Right lobe of liver (tissue), 6 donors: ENCODE measurements around the gene FRY. TPM values are rescaled to one million over a fixed set of nuclear protein-coding genes. Genes with fewer than 3 reads are reported as not detected.
"Not testable (repeated sequence)": the region's sequence is repeated elsewhere in the genome, so short reads cannot be mapped to it uniquely, and the experiment has no call there.

Source experiments
- ATAC-seq, 4 donors: fragments of 200-7000 bp; cut with Tn5 transposase; one replicate each; pipeline ENCODE4 v1.9.1; 2020; ENCODE audit warnings: mild to moderate bottlenecking in 4 of 4, moderate library complexity in 4 of 4
- DNase-seq, 3 donors: peaks; one replicate each; pipeline ENCODE4 v3.0.0-alpha.2; 2020
- H3K27ac ChIP-seq, 3 donors: fragments of 200-600 bp; one replicate each; pipeline ENCODE4 v1.8.0; 2022
- H3K27me3 ChIP-seq, 2 donors: fragments of 200-600 bp; one replicate each; pipeline ENCODE4 v1.8.0; 2022
- H3K36me3 ChIP-seq, 4 donors: fragments of 200-600 bp; sonication (generic) in 1 of 4; one replicate each; pipeline versions ENCODE4 v1.5.1 to v1.8.0; 2017 to 2022; ENCODE audit warnings: control low read depth in 1 of 4
- H3K4me1 ChIP-seq, 4 donors: fragments of 200-600 bp; sonication (generic) in 1 of 4; one replicate each; pipeline versions ENCODE4 v1.5.1 to v1.8.0; 2017 to 2022; ENCODE audit warnings: control low read depth in 1 of 4
- H3K4me3 ChIP-seq, 3 donors: fragments of 200-600 bp; one replicate each; pipeline ENCODE4 v1.8.0; 2022
- H3K9me3 ChIP-seq, 4 donors: fragments of 200-600 bp; sonication (generic) in 1 of 4; one replicate each; pipeline versions ENCODE4 v1.5.1 to v1.8.0; 2017 to 2022; ENCODE audit warnings: control low read depth in 1 of 4
- CTCF ChIP-seq, 4 donors: fragments of 200-600 bp in 3 of 4; fragments of 450-650 bp in 1 of 4; IDR thresholded peaks; one replicate each; pipeline versions ENCODE4 v1.5.1 to v1.8.0; 2016 to 2022; ENCODE audit warnings: antibody characterized with exemption in 4 of 4, mild to moderate bottlenecking in 2 of 4
- POLR2A ChIP-seq: fragments of 450-650 bp; IDR thresholded peaks from one replicate; pipeline ENCODE4 v1.6.1; 2017; ENCODE audit warnings: antibody characterized with exemption, mild to moderate bottlenecking
- WGBS: methylation state at CpG from one replicate; pipeline ENCODE4 v1.1.6; 2018; ENCODE audit warnings: low coverage, low lambda C conversion rate; ENCODE audit not compliant: insufficient coverage; ENCODE audit errors: missing lambda C conversion rate; 5-methylcytosine and 5-hydroxymethylcytosine counted together
- intact Hi-C, 2 donors: fragments of 100-400 bp; cut with DNase I; formaldehyde crosslinking; loops; one replicate each; pipeline versions ENCODE4 v1.11.2 to v1.14.1; 2022
- total RNA-seq, 6 experiments: library from RNA; depleted of rRNA in 2 of 6; stranded (reverse); fragments of >200 nt in 2 of 6; fragmentation: NEBNext Ultra II Directional in 3 of 6; extraction: Animal tissue kit (Norgen Biotek cat#: 25700) in 3 of 6; gene quantifications; one replicate each; pipeline versions ENCODE4 v1.1.0 to v1.2.4, GENCODE V29; 2016 to 2023
- donor health status: DM: no; HTN: yes; CAD: no.
- donor health status: DM: no; HTN: no; CAD: no.
- donor health status: DM: no; HTN: no; CAD: no.
- donor health status: DM: no; HTN: yes; CAD: no.
- donor health status: DM: no; HTN: yes; CAD: no.

Gene FRY
- total RNA-seq, 6 experiments from 2014 or later, result 16.1 to 106 (median 35.7) TPM

- peaks cover 0 to 7% (median 3%) of the 10 kb centered on the region in 4 donors for H3K4me1 ChIP-seq
- 87% methylated on average over 4 of the region's 4 CpGs for WGBS
- ATAC-seq, result no peak
- no peak overlapping the region for H3K4me3 ChIP-seq
- intact Hi-C loops, result no loop called here
- TF ChIP-seq CTCF (IDR thresholded peaks at IDR 0.05), result no peak
- TF ChIP-seq POLR2A, result no peak
- H3K9me3 ChIP-seq, result no peaks in the 10 kb centered on the region
- no peaks in the 10 kb centered on the region for H3K36me3 ChIP-seq
- no peak overlapping the region for H3K27ac ChIP-seq
- H3K27me3 ChIP-seq, result no peaks in the 10 kb centered on the region
- no peak for DNase-seq
Measured at GRCh38 chr13:32051156-32051555, 19.6 kb downstream of the FRY start.

GRCh38 chr13:32056316-32056715 is 24.7 kb downstream of the FRY start:
- DNase-seq (no peak), ATAC-seq (no peak)
- no peak overlapping the region for H3K4me3 ChIP-seq
- H3K27ac ChIP-seq, result no peak overlapping the region
- no peaks in the 10 kb centered on the region for H3K9me3 ChIP-seq
- TF ChIP-seq CTCF (IDR thresholded peaks at IDR 0.05) (no peak), POLR2A (no peak)
- intact Hi-C loops, result no loop called here
- H3K4me1 ChIP-seq, result no peaks in the 10 kb centered on the region
- no peaks in the 10 kb centered on the region for H3K27me3 ChIP-seq
- H3K36me3 ChIP-seq, result no peaks in the 10 kb centered on the region

GRCh38 chr13:32057325-32057724 is 25.8 kb downstream of the FRY start:
- H3K9me3 ChIP-seq, H3K4me1 ChIP-seq, H3K27me3 ChIP-seq, H3K4me3 ChIP-seq, H3K36me3 ChIP-seq, ATAC-seq, intact Hi-C loops, DNase-seq, H3K27ac ChIP-seq: not testable (repeated sequence)
- WGBS, result 97% methylated on average over 6 of the region's 6 CpGs

- Histone ChIP-seq H3K9me3 (no peaks in the 10 kb centered on the region), H3K27ac (no peak overlapping the region), H3K36me3 (no peaks in the 10 kb centered on the region), H3K4me3 (no peak overlapping the region), H3K27me3 (no peaks in the 10 kb centered on the region), H3K4me1 (no peaks in the 10 kb centered on the region)
- ATAC-seq (no peak), DNase-seq (no peak)
- 79% methylated on average over 2 of the region's 2 CpGs for WGBS
- TF ChIP-seq POLR2A, result no peak
- TF ChIP-seq CTCF (IDR thresholded peaks at IDR 0.05), result no peak
- intact Hi-C loops, result no loop called here
Measured at GRCh38 chr13:32059511-32059984, 28.0 kb downstream of the FRY start.

GRCh38 chr13:32060401-32060878 is 28.9 kb downstream of the FRY start:
- Histone ChIP-seq H3K27me3 (no peaks in the 10 kb centered on the region), H3K4me3 (no peak overlapping the region), H3K36me3 (no peaks in the 10 kb centered on the region), H3K4me1 (no peaks in the 10 kb centered on the region), H3K9me3 (no peaks in the 10 kb centered on the region), H3K27ac (no peak overlapping the region)
- TF ChIP-seq CTCF (IDR thresholded peaks at IDR 0.05), result no peak
- no peak for TF ChIP-seq POLR2A
- DNase-seq, result no peak
- no peak for ATAC-seq
- 80% methylated on average over 4 of the region's 5 CpGs for WGBS
- intact Hi-C loops, result no loop called here
